HL-60 (cell line): ENCODE data around the gene MPP2.
"Not testable (repeated sequence)": the region's sequence is repeated elsewhere in the genome, so short reads cannot be mapped to it uniquely, and the experiment has no call there.

ENCODE experiments used
- DNase-seq, 2 experiments: peaks; one replicate each; pipeline ENCODE4 v3.0.0-alpha.2; 2010 to 2020; ENCODE audit warnings: low read depth in 1 of 2, low spot score in 1 of 2
- H3K27ac ChIP-seq: fragments of 250-450 bp; sonication (Bioruptor Pico); replicated peaks from 2 replicates; pipeline ENCODE4 v1.5.1; 2020; ENCODE audit warnings: mild to moderate bottlenecking, moderate library complexity
- H3K27me3 ChIP-seq: fragments of 250-450 bp; sonication (Bioruptor Pico); 2 replicates; pipeline ENCODE4 v1.5.1; 2021; ENCODE audit warnings: mild to moderate bottlenecking, moderate library complexity; ENCODE audit not compliant: insufficient read depth, poor library complexity, severe bottlenecking
- H3K4me3 ChIP-seq: replicated peaks from 2 replicates; pipeline ENCODE4 v1.5.1; 2011; ENCODE audit warnings: mild to moderate bottlenecking, control low read depth, low read length; ENCODE audit not compliant: insufficient read depth
- GABPA ChIP-seq: IDR thresholded peaks from 2 replicates; pipeline ENCODE4 v1.6.1; 2012; ENCODE audit warnings: low read depth
- POLR2AphosphoS5 ChIP-seq: IDR thresholded peaks from 2 replicates; pipeline ENCODE4 v1.6.1; 2012; ENCODE audit warnings: low read depth
- REST ChIP-seq: IDR thresholded peaks from 2 replicates; pipeline ENCODE4 v1.6.1; 2012; ENCODE audit warnings: low read depth; ENCODE audit not compliant: insufficient replicate concordance
- SPI1 ChIP-seq: IDR thresholded peaks from 2 replicates; pipeline ENCODE4 v1.6.1; 2012; ENCODE audit warnings: low read depth, mild to moderate bottlenecking, borderline replicate concordance
- TF ChIP-seq, protein P1 (sequence below): IDR thresholded peaks from one replicate; pipeline ENCODE4 v1.5.1; 2011; ENCODE audit warnings: low read length, control low read depth, inconsistent platforms; ENCODE audit not compliant: insufficient read depth

The MPP2 gene

DNA sequence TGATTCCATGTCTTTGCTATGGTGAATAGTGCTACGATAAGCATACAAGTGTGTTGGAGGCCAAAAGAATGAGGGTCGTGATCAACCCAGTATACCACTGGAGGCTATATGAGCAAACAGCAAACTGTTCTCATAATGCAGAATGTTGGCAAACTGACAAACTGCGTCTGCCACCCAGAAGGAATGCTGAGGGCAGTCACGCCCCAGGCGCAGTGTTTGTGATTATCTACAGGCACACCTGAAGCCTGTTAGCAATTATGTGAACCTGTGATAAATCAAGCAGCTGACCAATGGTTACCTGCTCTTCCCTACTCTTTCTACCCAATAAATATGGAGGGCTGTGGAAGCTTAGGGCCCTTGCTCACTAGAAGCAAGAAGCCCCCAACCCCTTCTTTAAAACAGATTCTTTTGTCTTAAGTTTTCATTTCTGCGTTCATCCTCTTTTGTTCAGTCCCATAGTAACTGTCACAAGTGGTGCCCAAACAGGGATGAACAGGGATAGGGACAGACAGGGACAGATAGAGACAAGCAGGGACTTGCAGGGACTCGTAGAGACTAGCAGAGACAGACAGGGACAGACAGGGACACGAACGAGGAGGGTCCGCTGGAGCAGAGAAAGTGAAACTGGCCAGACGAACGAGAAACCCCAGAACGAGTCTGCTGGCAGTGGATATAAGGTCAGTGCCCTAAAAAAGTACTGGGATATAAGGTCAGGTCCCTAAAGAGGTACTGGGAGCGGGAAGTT lies 35.2 kb downstream of the MPP2 start:
- Histone ChIP-seq H3K27me3 (peaks cover 5% of the 10 kb centered on the region), H3K4me3 (no peak overlapping the region), H3K27ac (no peak overlapping the region)
- TF ChIP-seq SPI1 (no peak), GABPA (no peak), POLR2AphosphoS5 (no peak), REST (no peak)
- TF ChIP-seq, protein P1, sequence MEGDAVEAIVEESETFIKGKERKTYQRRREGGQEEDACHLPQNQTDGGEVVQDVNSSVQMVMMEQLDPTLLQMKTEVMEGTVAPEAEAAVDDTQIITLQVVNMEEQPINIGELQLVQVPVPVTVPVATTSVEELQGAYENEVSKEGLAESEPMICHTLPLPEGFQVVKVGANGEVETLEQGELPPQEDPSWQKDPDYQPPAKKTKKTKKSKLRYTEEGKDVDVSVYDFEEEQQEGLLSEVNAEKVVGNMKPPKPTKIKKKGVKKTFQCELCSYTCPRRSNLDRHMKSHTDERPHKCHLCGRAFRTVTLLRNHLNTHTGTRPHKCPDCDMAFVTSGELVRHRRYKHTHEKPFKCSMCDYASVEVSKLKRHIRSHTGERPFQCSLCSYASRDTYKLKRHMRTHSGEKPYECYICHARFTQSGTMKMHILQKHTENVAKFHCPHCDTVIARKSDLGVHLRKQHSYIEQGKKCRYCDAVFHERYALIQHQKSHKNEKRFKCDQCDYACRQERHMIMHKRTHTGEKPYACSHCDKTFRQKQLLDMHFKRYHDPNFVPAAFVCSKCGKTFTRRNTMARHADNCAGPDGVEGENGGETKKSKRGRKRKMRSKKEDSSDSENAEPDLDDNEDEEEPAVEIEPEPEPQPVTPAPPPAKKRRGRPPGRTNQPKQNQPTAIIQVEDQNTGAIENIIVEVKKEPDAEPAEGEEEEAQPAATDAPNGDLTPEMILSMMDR, result no peak
- no peak for DNase-seq

DNA sequence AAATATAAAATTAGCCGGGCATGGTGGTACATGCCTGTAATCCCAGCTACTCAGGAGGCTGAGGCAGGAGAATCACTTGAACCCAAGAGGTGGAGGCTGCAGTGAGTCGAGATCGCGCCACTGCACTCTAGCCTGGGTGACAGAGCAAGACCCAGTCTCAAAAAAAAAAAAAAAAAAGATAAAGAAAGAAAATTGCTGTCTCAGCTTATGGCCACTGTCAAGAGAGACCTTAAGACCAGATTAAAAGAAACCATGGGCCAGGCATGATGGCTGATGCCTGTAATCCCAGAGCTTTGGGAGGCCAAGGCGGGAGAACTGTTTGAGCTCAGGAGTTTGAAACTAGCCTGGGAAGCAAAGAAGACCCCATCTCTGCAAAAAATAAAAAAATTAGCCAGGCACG lies 38.3 kb downstream of the MPP2 start:
- H3K4me3 ChIP-seq, H3K27me3 ChIP-seq, DNase-seq, H3K27ac ChIP-seq: not testable (repeated sequence)

- peak in 1 of 2 experiments; percentile 12 for DNase-seq
- TF ChIP-seq SPI1, result peak; percentile 39; the same call in 1 of the 2 replicates
- TF ChIP-seq, protein P1, result no peak
- peaks cover 1% of the 10 kb centered on the region for H3K27me3 ChIP-seq
- no peak overlapping the region for H3K4me3 ChIP-seq
- no peak overlapping the region for H3K27ac ChIP-seq
These were observed 38.9 kb downstream of the MPP2 start for GRCh38 chr17:43868226-43868994.

DNA sequence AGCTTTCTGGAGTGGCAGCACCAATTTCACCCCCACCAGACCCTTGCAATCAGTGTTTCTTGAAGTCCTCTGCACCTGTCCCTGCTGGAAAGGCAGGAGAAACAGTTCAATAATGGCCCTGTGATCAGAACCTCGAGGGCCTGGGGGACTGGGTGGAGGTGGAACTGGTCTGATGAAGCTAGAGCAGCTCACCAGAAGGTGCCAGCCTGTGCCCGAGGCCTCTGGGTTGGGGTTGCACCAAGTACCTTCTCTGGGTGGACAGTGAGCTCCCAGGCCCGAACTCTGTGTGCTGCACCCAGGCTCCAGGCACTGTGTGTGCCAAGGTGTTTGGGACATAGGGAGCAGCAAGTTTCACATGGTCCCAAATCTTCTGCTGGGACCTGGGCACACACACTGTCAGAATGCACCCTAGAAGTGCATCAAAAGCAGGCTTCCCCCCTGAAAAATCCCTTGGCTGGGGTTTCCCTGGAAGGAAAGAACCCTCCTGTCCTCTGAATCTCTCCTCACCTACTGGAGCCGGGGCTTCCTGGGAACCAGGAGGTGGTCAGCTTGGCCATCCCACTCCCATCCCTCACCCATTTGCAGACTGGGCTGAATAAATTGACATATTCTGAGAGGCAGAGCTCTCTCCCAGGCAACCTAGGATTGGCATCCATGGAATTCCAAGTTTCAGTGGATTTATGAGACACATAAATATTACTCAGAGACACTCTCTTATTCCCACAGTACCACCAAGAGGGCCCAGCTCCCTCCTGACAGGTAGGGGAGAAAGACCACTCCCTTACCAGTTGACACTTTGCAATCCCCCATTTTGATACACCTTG lies 43.0 kb downstream of the MPP2 start:
- TF ChIP-seq, protein P1, result no peak
- TF ChIP-seq REST (no peak), POLR2AphosphoS5 (no peak), GABPA (no peak), SPI1 (no peak)
- no peaks in the 10 kb centered on the region for H3K27me3 ChIP-seq
- no peak overlapping the region for H3K4me3 ChIP-seq
- DNase-seq, result no peak
- no peak overlapping the region for H3K27ac ChIP-seq
